GM21526 (cell line): ENCODE measurements around the gene MS4A18.

Source experiments
- ATAC-seq: cut with Tn5 transposase; IDR thresholded peaks from one replicate; pipeline ENCODE4 v1.9.1; 2021; ENCODE audit warnings: moderate library complexity; ENCODE audit not compliant: unreplicated experiment, low FRiP score

Gene MS4A18

DNA sequence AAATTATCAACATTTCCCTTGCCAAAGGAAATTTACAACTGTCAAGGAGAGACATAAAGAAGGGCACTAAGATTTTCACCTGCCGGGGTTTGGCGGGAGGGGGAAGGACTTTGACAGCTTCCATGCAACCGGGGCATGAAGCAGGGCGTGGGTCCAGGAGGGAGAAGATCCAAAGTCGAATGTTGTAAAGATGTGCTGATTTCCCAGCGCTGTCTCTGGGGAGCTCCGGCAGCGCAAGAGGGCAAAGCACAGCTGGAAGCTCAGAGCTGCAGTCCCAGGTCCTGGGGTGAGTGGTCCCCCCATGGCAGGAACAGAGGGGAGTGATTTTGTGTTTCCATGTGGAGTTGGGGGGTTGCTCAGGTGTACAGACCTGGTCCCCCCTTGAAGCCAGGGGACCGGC, 60.6 kb downstream of the MS4A18 start, which contains the start of gene MS4A10:
TSS of gene MS4A10 (plus strand) at position 198 of the 400 bp plus-strand sequence. CDS start 5,003 bp downstream, outside the sequence.
- no peak for ATAC-seq

DNA sequence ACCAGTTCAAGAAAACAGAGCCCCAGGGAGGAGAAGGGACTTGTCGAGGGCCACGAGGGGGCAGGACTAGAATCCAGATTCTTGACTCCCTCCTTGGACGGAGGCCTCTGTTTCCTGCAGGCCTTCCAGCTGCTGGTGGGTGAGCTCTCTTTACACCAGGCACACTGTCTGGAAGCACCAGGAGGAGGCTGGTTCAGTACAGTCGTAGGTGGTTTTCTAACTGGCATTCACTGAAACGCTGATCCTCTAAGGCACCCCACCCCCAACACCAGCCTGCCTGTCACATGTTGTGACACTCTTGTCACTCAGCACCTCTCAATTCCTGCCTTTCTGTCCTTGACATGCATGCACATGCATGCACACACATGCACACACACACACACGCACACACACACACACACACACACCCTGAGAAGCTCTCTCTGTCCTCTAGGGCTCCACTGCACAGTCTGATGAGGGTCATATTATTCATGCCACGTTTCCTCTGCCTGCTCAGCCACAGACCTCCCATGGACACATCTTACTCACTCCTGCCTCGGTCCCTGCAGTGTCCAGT, 61.4 kb downstream of the MS4A18 start:
- ATAC-seq = no peak

DNA sequence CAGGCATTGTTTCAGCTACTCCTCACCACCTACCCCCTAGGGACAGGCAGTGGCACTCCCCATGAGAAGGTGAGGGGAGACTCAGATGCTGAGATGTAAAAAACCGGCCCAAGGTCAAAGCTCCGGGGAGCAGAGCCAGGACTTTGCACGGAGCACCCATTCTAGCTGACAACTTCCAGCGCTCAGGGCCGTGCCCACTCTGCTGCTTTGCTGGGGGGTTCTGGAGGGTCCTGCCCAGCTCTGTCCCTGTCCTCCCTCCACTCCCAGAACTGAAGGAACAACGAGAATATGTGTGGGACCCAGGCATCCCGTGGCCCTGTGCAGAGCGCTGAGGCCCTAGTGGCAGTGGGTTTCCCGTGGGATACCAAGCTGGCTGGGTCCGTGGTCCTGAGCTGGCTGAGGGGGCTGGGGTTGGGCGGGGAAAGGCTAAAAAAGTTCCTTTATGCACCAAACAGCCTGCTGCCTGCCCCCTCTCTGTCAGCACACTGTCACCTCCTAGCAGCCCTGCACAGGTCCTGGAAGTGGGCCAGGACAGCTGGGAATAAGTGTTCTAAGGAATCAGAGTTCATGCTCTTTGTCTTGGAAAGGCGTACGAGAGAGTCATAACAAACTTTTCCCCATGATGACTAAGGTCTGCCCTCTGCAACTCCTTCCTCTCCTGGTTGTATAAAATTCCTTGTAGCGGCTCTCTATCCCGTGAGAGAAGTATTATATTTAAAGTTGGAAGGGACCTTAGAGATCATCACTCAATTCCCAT, 62.5 kb downstream of the MS4A18 start:
- ATAC-seq = no peak

DNA sequence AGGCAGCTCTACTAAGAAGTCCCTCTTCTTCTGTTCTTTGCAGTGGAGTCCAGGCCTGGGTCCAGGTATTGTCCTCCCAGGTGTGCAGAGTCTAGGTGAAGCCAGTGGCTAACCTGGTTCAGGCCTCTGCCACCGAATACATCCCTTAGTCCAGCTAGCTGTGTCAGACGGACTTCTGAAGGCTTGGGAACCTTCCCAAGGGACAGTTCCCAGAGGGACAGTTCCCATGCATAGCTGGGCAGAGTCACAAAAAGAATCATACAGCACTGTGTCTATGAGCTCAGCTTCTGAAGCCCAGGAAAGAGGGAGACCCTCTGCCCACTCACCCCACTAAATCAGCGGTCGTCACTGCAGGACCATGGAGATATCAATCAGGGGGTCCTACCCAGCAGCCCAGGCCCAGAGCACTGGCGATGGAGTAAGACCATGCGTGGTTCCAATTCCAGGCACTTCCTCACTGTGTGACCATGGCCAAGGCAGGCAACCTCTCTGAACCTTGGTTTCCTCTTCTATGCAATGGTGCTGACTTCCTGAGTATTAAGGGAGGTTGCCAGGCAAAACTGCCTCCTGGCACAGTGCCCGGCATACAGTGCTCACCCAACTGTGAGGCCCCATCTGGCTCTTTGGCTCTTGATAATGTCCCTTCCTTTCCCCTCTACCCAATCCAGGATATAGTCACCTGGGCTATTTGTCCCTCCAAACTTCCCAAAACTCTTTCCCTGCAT, 64.0 kb downstream of the MS4A18 start:
- no peak for ATAC-seq

DNA sequence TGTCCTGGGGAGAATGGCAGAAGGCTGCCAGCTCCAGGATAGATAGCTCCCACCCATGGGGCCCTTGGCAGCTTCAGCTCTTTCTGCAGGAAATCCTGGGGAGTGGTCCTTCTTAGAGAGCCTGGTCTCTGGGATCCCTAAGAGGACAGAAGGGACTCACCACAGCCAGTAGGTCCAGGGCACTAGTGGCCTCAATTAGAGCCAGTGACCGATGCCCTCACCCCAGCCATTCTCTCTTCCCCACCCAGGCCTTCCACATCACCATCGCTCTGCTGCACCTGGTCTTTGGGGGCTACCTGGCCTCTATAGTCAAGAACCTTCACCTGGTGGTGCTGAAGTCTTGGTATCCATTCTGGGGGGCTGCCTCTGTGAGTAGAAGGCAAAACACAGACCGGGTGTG, 66.2 kb downstream of the MS4A18 start:
- ATAC-seq = no peak

DNA sequence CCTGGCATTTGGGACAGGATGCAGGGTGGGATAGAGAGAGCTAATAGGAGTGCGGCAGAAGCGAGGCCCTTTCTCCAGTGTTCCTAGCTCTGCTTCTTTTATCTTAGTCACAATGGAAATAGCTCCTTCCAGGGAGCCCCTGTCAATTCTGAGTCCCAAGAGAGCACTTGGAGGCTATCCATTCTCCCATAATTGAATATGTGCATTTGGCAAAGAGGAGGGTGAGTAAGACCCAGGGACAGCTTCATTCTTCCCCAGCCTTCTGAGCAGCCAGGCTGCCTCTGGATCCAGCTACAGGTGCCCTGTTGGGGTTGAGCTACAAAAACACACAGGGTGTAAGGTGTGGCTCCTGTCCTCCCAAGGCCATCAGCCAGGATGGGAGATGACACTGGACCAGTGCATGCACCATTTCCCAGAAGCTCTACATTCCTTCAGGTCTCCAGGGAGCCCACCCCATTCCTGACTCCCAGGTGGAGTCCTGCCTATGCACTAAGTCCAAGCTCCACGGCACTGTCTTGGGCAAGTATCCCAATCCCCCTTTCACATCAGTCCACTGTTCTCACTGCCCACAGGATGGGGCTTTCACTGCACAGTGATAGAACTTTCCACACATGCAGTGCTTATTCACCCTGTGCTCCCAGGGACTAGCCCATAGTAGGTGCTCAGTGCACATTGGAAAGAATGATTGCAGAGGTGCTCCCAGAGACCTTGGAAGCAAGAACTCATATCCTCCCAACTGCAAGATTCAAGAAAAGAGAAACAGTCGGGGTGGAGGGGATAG, 66.8 kb downstream of the MS4A18 start:
- ATAC-seq = no peak

DNA sequence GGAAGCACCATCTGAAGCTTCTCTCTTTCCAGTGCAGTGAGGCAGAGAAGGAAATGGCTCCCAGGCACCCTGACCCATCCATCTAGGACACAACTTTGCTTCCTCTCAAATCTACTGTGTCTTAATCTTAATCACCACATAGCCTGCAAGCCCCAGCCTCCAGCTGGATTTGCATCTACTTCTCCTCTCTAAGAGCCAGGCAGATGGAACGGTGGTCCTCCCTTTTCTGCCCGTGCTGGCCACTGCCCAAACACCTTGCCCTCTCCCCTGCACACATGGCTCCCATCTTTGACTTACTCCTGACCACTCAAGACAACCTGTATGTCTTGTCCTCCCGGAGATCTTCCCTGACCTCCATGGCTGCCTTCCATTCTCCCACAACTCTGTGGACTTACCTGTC, 68.0 kb downstream of the MS4A18 start:
- no peak for ATAC-seq
